ENCODE data around the gene PPTC7. TPM values are rescaled to one million over a fixed set of nuclear protein-coding genes. Genes with fewer than 3 reads are reported as not detected.
A peak's percentile ranks its signal among the peaks of the same experiment; 100 is the strongest.

PPTC7 gene
- total RNA-seq, 1 donor from 2014 or later: 14.2 TPM

- Mint-ChIP-seq H3K27me3 (ENCODE audit: low read depth) (no peaks in the 10 kb centered on the region), H3K27ac (peak overlapping the region; percentile 97)
- DNase-seq (ENCODE audit: low spot score in 2 of 2, unreplicated experiment in 2 of 2): peak in 1 of 2 experiments; percentile 38
These were observed 81.7 kb downstream of the PPTC7 start for GRCh38 chr12:110501399-110501751.

DNA sequence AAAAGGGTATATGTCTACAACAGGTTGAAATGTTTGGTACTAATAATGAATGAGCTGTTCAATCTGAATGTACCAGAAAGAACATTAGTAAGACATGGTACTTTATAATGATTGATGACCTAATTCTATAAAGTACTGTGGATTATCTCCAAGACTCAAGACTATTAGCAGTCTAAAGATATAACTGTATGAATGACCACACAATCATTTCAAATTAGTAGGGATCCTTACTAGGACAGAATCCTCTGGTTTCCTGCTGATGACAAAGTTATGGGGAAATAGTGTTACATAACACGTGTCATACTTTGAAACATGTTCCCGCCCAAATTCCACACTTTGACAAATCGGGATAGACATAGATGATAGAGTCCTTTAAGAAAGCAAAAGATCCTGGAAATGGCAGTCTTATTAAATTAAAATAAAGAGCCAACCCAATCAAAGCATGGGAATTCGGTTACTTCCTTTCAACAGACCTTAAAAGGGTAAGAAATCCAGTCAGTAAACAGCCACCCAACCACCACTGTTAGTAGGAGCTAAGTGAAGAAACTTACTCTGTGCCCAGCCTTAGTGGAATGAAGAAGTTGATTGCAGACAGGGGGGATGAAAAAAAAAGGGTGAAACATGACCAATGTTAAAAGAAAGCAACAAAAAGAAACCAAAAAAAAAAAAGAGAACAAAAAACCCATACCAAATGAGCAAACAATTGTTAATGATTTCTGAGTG is 84.0 kb downstream of the PPTC7 start:
- Mint-ChIP-seq H3K4me1 (peaks cover 31% of the 10 kb centered on the region), H3K36me3 (peaks cover 11% of the 10 kb centered on the region), H3K27me3 (ENCODE audit: low read depth) (no peaks in the 10 kb centered on the region), H3K27ac (peak overlapping the region; percentile 66), H3K9me3 (peaks cover 6% of the 10 kb centered on the region), H3K4me3 (no peak overlapping the region)
- no peak for DNase-seq (ENCODE audit: low spot score in 2 of 2, unreplicated experiment in 2 of 2)
- no peak for TF ChIP-seq CTCF (IDR thresholded peaks at IDR 0.05; ENCODE audit: unreplicated experiment)

More at GRCh38 chr12:110501399-110501751, 81.7 kb downstream of the PPTC7 start:
- TF ChIP-seq CTCF (IDR thresholded peaks at IDR 0.05; ENCODE audit: unreplicated experiment): no peak
- peaks cover 31% of the 10 kb centered on the region for H3K4me1 Mint-ChIP-seq
- peaks cover 2% of the 10 kb centered on the region for H3K36me3 Mint-ChIP-seq
- H3K4me3 Mint-ChIP-seq: peak overlapping the region; percentile 98
- peaks cover 6% of the 10 kb centered on the region for H3K9me3 Mint-ChIP-seq

Other genes starting within 250 kb of the PPTC7 start
- 62.8 to 66.6 TPM (median 66.0 TPM) in 3 replicates for gene ANAPC7, start 179.6 kb downstream of the PPTC7 start, total RNA-seq
- 144 to 149 TPM (median 146 TPM) in 3 replicates for gene ARPC3, start 133.0 kb downstream of the PPTC7 start, total RNA-seq
- 12.7 to 14.5 TPM (median 13.9 TPM) in 3 replicates for gene GPN3, start 115.1 kb downstream of the PPTC7 start, total RNA-seq
- gene FAM216A, start 114.5 kb downstream of the PPTC7 start, total RNA-seq: 9.9 to 11.6 TPM (median 10.3 TPM) in 3 replicates
- gene VPS29, start 81.2 kb downstream of the PPTC7 start, total RNA-seq: 71.3 to 77.0 TPM (median 74.2 TPM) in 3 replicates
- 0.51 to 0.73 TPM (median 0.54 TPM) in 3 replicates for gene RAD9B, start 81.0 kb downstream of the PPTC7 start, total RNA-seq
- 57.7 to 64.5 TPM (median 63.4 TPM) in 3 replicates for gene TCTN1, start 30.8 kb upstream of the PPTC7 start, total RNA-seq
- 5.1 to 7.0 TPM (median 6.1 TPM) in 3 replicates for gene HVCN1, start 105.8 kb upstream of the PPTC7 start, total RNA-seq
- 147 to 156 TPM (median 150 TPM) in 3 replicates for gene PPP1CC, start 159.6 kb upstream of the PPTC7 start, total RNA-seq